CD4-positive, alpha-beta T cell treated with Interferon gamma for 1 hour (primary cell): ENCODE measurements around the gene CMTM2.
"Not testable (repeated sequence)": the region's sequence is repeated elsewhere in the genome, so short reads cannot be mapped to it uniquely, and the experiment has no call there.

Experiments used
- DNase-seq: peaks from one replicate; pipeline ENCODE4 v3.0.0-alpha.2; 2020

Gene CMTM2

GRCh38 chr16:66610111-66610820 is 31.0 kb downstream of the CMTM2 start:
- no peak for DNase-seq

GRCh38 chr16:66611911-66612310 is 32.6 kb downstream of the CMTM2 start:
- not testable (repeated sequence) for DNase-seq

- no peak for DNase-seq
These were observed 33.2 kb downstream of the CMTM2 start for GRCh38 chr16:66612422-66612821.

GRCh38 chr16:66614161-66614802 is 35.0 kb downstream of the CMTM2 start:
- no peak for DNase-seq

DNA sequence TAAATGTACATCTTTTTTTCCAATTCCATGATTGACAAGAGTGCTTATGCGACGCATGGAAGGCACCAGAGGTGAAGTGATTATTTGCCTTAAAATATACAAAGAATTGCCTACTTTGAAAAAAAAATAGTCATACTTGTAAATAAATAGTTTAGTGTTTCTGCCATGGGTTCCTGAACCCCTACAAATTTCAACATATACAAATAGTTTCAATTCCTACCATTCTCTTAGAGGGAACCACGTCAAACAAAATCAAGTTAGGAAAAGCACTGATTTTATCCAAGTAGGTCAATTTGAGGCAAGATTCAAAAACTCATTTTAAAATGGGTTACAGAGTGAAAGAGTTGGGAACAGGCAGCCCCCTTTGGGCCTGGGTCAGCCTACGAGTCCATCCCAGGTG is 36.9 kb downstream of the CMTM2 start:
- DNase-seq: no peak

DNA sequence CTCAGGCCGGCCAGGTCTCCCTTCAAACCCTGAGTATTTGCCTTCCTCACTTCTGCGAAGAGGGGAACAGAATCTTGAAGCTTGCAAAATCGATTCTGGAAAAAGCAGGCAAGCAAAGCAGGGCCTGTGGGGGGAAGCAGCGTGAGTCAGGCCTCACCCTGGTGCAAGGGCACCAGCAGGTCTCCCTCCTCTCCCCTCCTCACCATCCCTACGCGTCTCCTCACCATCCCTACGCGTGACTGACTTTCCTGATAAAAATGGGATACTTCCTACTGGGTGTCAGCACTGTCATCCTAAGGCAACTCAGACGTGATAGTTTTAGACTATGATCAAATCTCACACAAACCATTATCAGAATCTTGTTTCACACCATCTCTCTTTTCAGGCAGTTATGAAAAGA is 37.3 kb downstream of the CMTM2 start:
- DNase-seq: no peak

GRCh38 chr16:66617010-66617434 is 37.8 kb downstream of the CMTM2 start:
- DNase-seq: no peak

- DNase-seq: no peak
These were observed 38.5 kb downstream of the CMTM2 start for GRCh38 chr16:66617728-66618127.

- DNase-seq: no peak
These were observed 39.5 kb downstream of the CMTM2 start for GRCh38 chr16:66618588-66619375.

DNA sequence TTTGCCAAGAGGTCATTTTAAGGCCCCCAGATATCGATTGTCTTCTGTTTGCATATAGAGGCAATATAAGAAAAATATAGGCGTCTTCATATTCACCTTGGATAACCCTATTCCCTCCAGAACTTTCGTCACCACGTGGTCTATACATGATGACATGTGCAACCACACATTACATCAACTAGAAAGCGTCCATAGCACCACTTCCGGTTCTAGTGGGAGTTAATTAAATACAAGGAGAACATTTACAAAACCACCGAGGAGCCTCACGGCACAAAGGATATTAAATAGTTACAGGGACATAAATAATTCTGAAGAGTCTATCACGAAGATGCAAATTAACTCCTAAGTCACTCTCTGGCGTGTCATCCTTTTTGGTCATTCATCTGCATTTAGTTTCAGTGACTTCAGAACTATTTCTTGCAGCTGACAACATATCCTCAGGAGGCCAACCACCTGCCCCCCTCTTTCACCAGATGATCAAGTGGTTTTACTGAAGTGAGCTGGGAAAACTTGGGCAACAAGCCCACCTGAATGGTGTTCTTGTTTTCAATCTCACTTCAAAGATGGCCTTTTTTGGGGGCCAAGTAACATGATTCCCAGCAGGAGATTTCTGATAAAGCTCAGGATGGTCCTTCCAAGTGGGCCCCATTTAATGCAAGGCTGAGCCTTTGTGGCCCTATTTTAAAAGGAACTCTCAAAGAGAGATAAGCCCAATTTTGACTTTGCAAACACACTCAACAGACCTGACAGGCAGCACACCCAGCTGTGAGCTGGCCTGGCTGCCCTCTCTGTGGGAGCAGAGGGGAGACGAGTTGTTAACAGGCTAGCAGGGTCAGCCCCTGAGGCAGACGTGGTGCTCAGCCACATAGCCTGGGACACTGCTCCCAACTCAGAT is 40.5 kb downstream of the CMTM2 start:
- no peak for DNase-seq

DNA sequence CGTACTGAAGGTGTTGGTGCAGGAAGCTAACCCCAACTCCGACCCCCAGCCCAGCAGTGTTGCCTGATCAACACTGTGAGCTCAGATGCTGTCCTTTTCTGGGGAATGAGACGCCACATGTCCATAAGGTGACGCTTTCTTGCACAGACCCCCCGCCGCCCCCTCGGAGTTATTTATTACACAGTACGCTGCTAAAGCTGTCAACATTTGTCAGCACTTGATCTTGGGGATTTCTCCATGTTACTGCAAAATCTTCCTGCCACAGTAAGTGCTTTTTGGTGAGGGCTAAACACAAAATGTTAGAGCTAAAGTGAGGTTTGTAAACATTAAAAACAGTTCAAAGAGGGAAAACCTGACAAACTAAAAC is 41.1 kb downstream of the CMTM2 start:
- DNase-seq: no peak

GRCh38 chr16:66621973-66622372 is 42.7 kb downstream of the CMTM2 start:
- no peak for DNase-seq

DNA sequence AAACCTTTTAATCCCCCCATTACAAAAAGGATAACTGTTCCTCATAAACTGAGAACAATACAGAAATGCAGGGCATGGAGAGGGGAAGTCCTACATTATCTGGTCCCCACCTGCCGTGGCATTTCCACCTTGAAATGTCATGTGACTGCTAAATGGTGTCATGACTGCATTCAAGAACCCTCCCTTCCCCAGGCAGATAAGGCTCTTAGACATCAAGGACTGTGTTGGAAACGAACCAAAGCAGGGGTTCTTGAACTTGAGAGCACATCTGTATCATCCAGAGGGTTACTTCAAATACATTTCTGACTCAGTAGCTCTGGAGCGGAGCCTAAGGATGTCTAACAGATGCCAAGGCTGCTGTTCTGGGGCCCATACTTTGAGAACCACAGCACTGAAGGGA is 43.6 kb downstream of the CMTM2 start:
- no peak for DNase-seq

GRCh38 chr16:66623755-66624154 is 44.5 kb downstream of the CMTM2 start:
- DNase-seq: no peak

- not testable (repeated sequence) for DNase-seq
These were observed 48.5 kb downstream of the CMTM2 start for GRCh38 chr16:66627611-66628378.

DNA sequence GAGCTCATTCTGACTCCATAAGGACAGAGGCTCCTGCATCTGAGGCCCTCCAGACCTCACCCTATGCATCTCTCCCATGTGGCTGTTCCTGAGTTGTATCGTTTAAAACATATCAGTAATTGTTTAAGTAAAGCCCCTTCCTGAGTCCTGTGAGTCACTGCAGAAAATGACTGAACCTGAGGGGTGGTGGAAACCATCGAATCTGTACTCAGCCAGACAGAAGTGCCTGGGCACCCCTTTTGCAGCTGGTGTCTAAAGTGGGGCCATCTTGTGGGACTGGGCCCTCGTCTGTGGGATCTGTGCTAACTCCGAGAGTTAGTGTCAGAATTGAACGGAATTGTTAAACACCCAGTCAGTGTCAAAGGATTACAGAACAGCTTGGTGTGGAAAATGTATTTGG is 50.6 kb downstream of the CMTM2 start:
- DNase-seq: no peak

- not testable (repeated sequence) for DNase-seq
These were observed 51.4 kb downstream of the CMTM2 start for GRCh38 chr16:66630561-66631260.

DNA sequence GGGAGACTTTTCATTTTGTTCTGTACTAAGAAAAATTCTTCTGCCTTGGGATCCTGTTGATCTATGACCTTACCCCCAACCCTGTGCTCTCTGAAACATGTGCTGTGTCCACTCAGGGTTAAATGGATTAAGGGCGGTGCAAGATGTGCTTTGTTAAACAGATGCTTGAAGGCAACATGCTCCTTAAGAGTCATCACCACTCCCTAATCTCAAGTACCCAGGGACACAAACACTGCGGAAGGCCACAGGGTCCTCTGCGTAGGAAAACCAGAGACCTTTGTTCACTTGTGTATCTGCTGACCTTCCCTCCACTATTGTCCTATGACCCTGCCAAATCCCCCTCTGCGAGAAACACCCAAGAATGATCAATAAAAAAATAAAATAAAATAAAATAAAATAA is 52.3 kb downstream of the CMTM2 start:
- not testable (repeated sequence) for DNase-seq

DNA sequence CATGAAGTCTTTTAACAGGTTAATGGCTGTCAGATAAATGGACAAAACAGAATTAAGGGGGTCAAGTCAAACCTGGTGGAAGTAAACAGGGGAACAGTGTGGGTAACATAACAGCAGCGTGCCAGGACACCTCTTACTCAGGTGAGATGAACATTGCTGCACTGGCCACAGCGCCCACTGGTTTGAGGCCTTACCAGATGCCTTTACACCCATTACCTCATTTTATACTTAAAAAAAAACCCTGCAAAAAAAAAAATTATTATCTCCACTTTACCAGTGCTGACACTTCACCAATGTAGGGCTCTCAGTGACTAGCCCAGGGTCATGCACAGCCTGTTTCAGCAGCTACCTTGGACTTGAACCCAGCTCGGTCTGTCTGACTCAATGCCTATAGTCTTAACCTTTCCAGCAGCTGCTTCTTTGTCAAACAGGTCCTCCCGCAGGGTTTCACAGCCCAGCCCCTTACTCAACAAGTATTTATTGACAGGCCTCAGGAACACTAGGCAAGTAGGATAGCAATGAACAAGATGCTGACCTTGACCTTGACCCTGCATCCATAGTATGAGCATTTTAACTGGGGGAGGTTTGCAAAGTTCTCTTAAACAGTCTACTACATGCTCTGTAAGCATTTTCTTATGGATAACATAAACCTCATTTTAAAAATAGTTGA is 55.4 kb downstream of the CMTM2 start:
- no peak for DNase-seq

- no peak for DNase-seq
These were observed 56.1 kb downstream of the CMTM2 start for GRCh38 chr16:66635406-66635805.

- DNase-seq: no peak
These were observed 56.9 kb downstream of the CMTM2 start for GRCh38 chr16:66636199-66636598.
